ENCODE measurements around the gene DLGAP4.

DNA sequence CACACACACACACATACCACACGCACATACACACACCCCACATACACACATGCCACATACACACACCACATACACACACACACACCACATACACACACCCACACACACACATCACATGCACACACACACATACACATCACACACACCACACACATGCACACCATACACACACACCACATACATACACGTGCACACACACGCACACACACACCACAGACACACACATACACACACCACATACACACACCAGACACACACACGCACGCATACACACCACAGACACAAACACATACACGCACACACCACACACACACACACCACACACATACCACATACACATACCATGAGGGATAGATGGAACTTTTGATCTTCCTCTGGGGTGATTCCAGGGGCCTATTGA, 90.2 kb downstream of the DLGAP4 start:
- TF ChIP-seq, protein P1, sequence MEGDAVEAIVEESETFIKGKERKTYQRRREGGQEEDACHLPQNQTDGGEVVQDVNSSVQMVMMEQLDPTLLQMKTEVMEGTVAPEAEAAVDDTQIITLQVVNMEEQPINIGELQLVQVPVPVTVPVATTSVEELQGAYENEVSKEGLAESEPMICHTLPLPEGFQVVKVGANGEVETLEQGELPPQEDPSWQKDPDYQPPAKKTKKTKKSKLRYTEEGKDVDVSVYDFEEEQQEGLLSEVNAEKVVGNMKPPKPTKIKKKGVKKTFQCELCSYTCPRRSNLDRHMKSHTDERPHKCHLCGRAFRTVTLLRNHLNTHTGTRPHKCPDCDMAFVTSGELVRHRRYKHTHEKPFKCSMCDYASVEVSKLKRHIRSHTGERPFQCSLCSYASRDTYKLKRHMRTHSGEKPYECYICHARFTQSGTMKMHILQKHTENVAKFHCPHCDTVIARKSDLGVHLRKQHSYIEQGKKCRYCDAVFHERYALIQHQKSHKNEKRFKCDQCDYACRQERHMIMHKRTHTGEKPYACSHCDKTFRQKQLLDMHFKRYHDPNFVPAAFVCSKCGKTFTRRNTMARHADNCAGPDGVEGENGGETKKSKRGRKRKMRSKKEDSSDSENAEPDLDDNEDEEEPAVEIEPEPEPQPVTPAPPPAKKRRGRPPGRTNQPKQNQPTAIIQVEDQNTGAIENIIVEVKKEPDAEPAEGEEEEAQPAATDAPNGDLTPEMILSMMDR (conservative IDR thresholded peaks at IDR 0.05; ENCODE audit: low read depth, low read length): no peak
- no peak for TF ChIP-seq EZH2 (IDR thresholded peaks at IDR 0.05; ENCODE audit: borderline replicate concordance, low read depth, low read length, poor library complexity, severe bottlenecking)

Data from A673 (cell line).